Ovary (tissue), 9 donors: ENCODE results near the gene SUSD3. TPM values are rescaled to one million over a fixed set of nuclear protein-coding genes. Genes with fewer than 3 reads are reported as not detected.

Experiments
- DNase-seq, 5 donors: peaks; one replicate each; pipeline ENCODE4 v3.0.0-alpha.2; 2019 to 2020
- H3K27ac ChIP-seq, 2 donors: fragments of 200-600 bp; one replicate each; pipeline versions ENCODE4 v1.5.1 to v1.8.0; 2019 to 2022
- H3K27me3 ChIP-seq: fragments of 200-600 bp; one replicate; pipeline ENCODE4 v1.8.0; 2022
- H3K36me3 ChIP-seq: fragments of 200-600 bp; sonication (generic); one replicate; pipeline ENCODE4 v1.5.1; 2019
- H3K4me1 ChIP-seq: one replicate; pipeline ENCODE4 v1.8.1; 2013; ENCODE audit warnings: mild to moderate bottlenecking, moderate library complexity; ENCODE audit not compliant: insufficient read depth
- H3K4me3 ChIP-seq: fragments of 200-600 bp; sonication (generic); one replicate; pipeline ENCODE4 v1.5.1; 2017
- H3K9me3 ChIP-seq, 2 donors: fragments of 200-600 bp in 1 of 2; sonication (generic) in 1 of 2; one replicate each; pipeline versions ENCODE4 v1.5.1 to v1.8.1; 2013 to 2019; ENCODE audit warnings: mild to moderate bottlenecking in 1 of 2, moderate library complexity in 1 of 2
- CTCF ChIP-seq, 3 donors: fragments of 450-650 bp in 2 of 3; fragments of 200-600 bp in 1 of 3; IDR thresholded peaks; one replicate each; pipeline versions ENCODE4 v1.5.1 to v1.8.0; 2016 to 2022; ENCODE audit warnings: antibody characterized with exemption in 3 of 3, mild to moderate bottlenecking in 1 of 3
- EP300 ChIP-seq: sonication (generic); formaldehyde crosslinking; IDR thresholded peaks from one replicate; pipeline ENCODE4 v1.6.1; 2017; ENCODE audit warnings: antibody characterized with exemption
- POLR2A ChIP-seq: fragments of 450-650 bp; IDR thresholded peaks from one replicate; pipeline ENCODE4 v1.6.1; 2017; ENCODE audit warnings: antibody characterized with exemption, mild to moderate bottlenecking, moderate library complexity
- WGBS, 3 donors: extraction: QIAGEN DNeasy Blood & Tissue Kit in 1 of 3; methylation state at CpG; one replicate each; pipeline versions ENCODE4 v1.1.5 to v1.1.7; 2013 to 2017; 5-methylcytosine and 5-hydroxymethylcytosine counted together
- intact Hi-C, 4 donors: fragments of 100-400 bp; cut with DNase I; formaldehyde crosslinking; loops; one replicate each; pipeline versions ENCODE4 v1.11.0 to v1.15.1; 2022 to 2023
- polyA plus RNA-seq, 2 donors: library from polyadenylated mRNA; stranded (reverse); fragments of 200-250 nt in 1 of 2; fragments of 350-450 nt in 1 of 2; fragmentation: Illumina TruSeq in 1 of 2; extraction: RNeasy Lipid Tissue Mini Kit (QIAGEN cat#74804) in 1 of 2; gene quantifications; one replicate each; pipeline ENCODE4 v1.2.3, GENCODE V29; 2013 to 2014
- total RNA-seq, 7 donors: library from RNA; depleted of rRNA in 2 of 7; stranded (reverse); fragments of >200 nt in 2 of 7; fragmentation: NEBNext Ultra II Directional in 3 of 7; extraction: Animal tissue kit (Norgen Biotek cat#: 25700) in 3 of 7; gene quantifications; one replicate each; pipeline versions ENCODE4 v1.1.0 to v1.2.4, GENCODE V29; 2016 to 2023
- donor health status: DM: no; HTN: no; CAD: no; lungs with moderate emphysema.
- donor health status: DM: no; HTN: no; CAD: no.
- donor health status: Bipolar disorder and iron deficiency.
- donor health status: DM: yes; HTN: yes; CAD: no.
- donor health status: DM: no; HTN: no; CAD: no.
- donor health status: DM: yes; HTN: yes; CAD: no.

SUSD3 gene
- total and polyA plus RNA-seq, 9 donors = 9.6 to 66.1 (median 42.4) TPM

GRCh38 chr9:93064392-93065134 is 6.1 kb downstream of the SUSD3 start:
- H3K4me1 ChIP-seq = peaks cover 21% of the 10 kb centered on the region
- no peaks in the 10 kb centered on the region for H3K9me3 ChIP-seq
- H3K27me3 ChIP-seq = no peaks in the 10 kb centered on the region
- 77 to 85% (median 80%) methylated on average over 12 of the region's 12 CpGs for WGBS, 3 donors
- no peak for DNase-seq
- H3K27ac ChIP-seq = no peak overlapping the region
- intact Hi-C loops = loop anchor here in 1 of 4 donors (5.0 kb wide), 1 partner anchor 33 kb away; the partner anchor contains the start of gene CARD19
- H3K4me3 ChIP-seq = no peak overlapping the region
- H3K36me3 ChIP-seq = no peaks in the 10 kb centered on the region
- TF ChIP-seq EP300 = no peak

- no peak overlapping the region for H3K27ac ChIP-seq
- TF ChIP-seq CTCF (IDR thresholded peaks at IDR 0.05) (no peak), POLR2A (no peak), EP300 (no peak)
- no peaks in the 10 kb centered on the region for H3K9me3 ChIP-seq
- no peak for DNase-seq
- no peak overlapping the region for H3K4me3 ChIP-seq
- H3K36me3 ChIP-seq = no peaks in the 10 kb centered on the region
- H3K27me3 ChIP-seq = no peaks in the 10 kb centered on the region
- H3K4me1 ChIP-seq = peaks cover 16% of the 10 kb centered on the region
- WGBS, 3 donors = 54 to 60% (median 59%) methylated on average over 15 of the region's 15 CpGs
- intact Hi-C loops = no loop called here
These were observed 6.7 kb downstream of the SUSD3 start for GRCh38 chr9:93065135-93065720.

- TF ChIP-seq EP300 (no peak), POLR2A (no peak), CTCF (IDR thresholded peaks at IDR 0.05) (no peak)
- Histone ChIP-seq H3K4me3 (no peak overlapping the region), H3K27ac (no peak overlapping the region), H3K9me3 (no peaks in the 10 kb centered on the region), H3K27me3 (no peaks in the 10 kb centered on the region), H3K4me1 (peaks cover 12% of the 10 kb centered on the region), H3K36me3 (no peaks in the 10 kb centered on the region)
- intact Hi-C loops = no loop called here
- no peak for DNase-seq
- WGBS, 3 donors = 79 to 84% (median 79%) methylated on average over 3 of the region's 3 CpGs
These were observed 8.6 kb downstream of the SUSD3 start for GRCh38 chr9:93066978-93067603.

GRCh38 chr9:93068956-93069355 is 10.5 kb downstream of the SUSD3 start:
- no peak overlapping the region for H3K4me3 ChIP-seq
- no peak overlapping the region for H3K27ac ChIP-seq
- H3K9me3 ChIP-seq = no peaks in the 10 kb centered on the region
- peaks cover 18% of the 10 kb centered on the region for H3K4me1 ChIP-seq
- no peaks in the 10 kb centered on the region for H3K36me3 ChIP-seq
- intact Hi-C loops = no loop called here
- H3K27me3 ChIP-seq = no peaks in the 10 kb centered on the region
- DNase-seq = peak in 1 of 5 donors; percentile 12
- TF ChIP-seq CTCF (IDR thresholded peaks at IDR 0.05) (no peak), POLR2A (no peak), EP300 (no peak)
- 90 to 93% (median 93%) methylated on average over 4 of the region's 4 CpGs for WGBS, 3 donors

GRCh38 chr9:93071464-93071863 is 13.0 kb downstream of the SUSD3 start:
- DNase-seq = peak in 4 of 5 donors; percentile 67 to 80 (median 70)
- Histone ChIP-seq H3K27me3 (no peaks in the 10 kb centered on the region), H3K36me3 (no peaks in the 10 kb centered on the region), H3K27ac (peak overlapping the region in 1 of 2 donors; percentile 76), H3K4me1 (peaks cover 23% of the 10 kb centered on the region), H3K9me3 (no peaks in the 10 kb centered on the region), H3K4me3 (no peak overlapping the region)
- TF ChIP-seq CTCF (IDR thresholded peaks at IDR 0.05) (no peak), EP300 (no peak), POLR2A (no peak)
- WGBS, 3 donors = 60 to 66% (median 65%) methylated on average over 7 of the region's 7 CpGs
- intact Hi-C loops = no loop called here
